Natural killer cell (primary cell): Measurements from ENCODE around the gene CRB2. TPM values are rescaled to one million over a fixed set of nuclear protein-coding genes. Genes with fewer than 3 reads are reported as not detected.

Experiments
- ATAC-seq, 3 donors: fragments of 150-1000 bp in 2 of 3; fragments of 200-7000 bp in 1 of 3; cut with Tn5 transposase; 1 replicate in 1 of 3; 2 replicates in 2 of 3; pipeline ENCODE4 v1.10.0; 2021; ENCODE audit warnings: mild to moderate bottlenecking in 2 of 3, moderate library complexity in 2 of 3
- DNase-seq, 2 donors: peaks; one replicate each; pipeline versions ENCODE4 v3.0.0 to v3.0.0-alpha.2; 2013 to 2021; ENCODE audit warnings: mixed read lengths in 1 of 2
- H3K27ac ChIP-seq: one replicate; pipeline ENCODE4 v1.5.1; 2013; ENCODE audit warnings: mild to moderate bottlenecking, low read length
- H3K27me3 ChIP-seq: one replicate; pipeline ENCODE4 v1.6.1; 2013; ENCODE audit warnings: low read length; ENCODE audit not compliant: control insufficient read depth, insufficient read depth
- H3K36me3 ChIP-seq: one replicate; pipeline ENCODE4 v1.6.1; 2013; ENCODE audit warnings: low read length; ENCODE audit not compliant: control insufficient read depth, insufficient read depth
- H3K4me1 ChIP-seq: one replicate; pipeline ENCODE4 v1.6.1; 2013; ENCODE audit warnings: low read length; ENCODE audit not compliant: control insufficient read depth, insufficient read depth
- H3K4me3 ChIP-seq: one replicate; pipeline ENCODE4 v1.5.1; 2013; ENCODE audit warnings: low read length
- H3K9me3 ChIP-seq: one replicate; pipeline ENCODE4 v1.6.1; 2013; ENCODE audit warnings: low read length; ENCODE audit not compliant: control insufficient read depth, insufficient read depth
- H3K27ac Mint-ChIP-seq, 2 donors: one replicate each; pipeline ENCODE4 v1.8.0; 2022; ENCODE audit warnings: mild to moderate bottlenecking in 2 of 2, mixed read lengths in 2 of 2, moderate library complexity in 1 of 2
- H3K27me3 Mint-ChIP-seq, 2 donors: one replicate each; pipeline ENCODE4 v1.8.0; 2022; ENCODE audit warnings: low read depth in 2 of 2, mixed read lengths in 2 of 2
- H3K36me3 Mint-ChIP-seq: one replicate; pipeline ENCODE4 v1.8.0; 2022; ENCODE audit warnings: mixed read lengths
- H3K4me1 Mint-ChIP-seq, 2 donors: one replicate each; pipeline ENCODE4 v1.8.0; 2022; ENCODE audit warnings: mixed read lengths in 2 of 2
- H3K4me3 Mint-ChIP-seq: one replicate; pipeline ENCODE4 v1.8.0; 2022; ENCODE audit warnings: mild to moderate bottlenecking, moderate library complexity, mixed read lengths
- H3K9me3 Mint-ChIP-seq, 2 donors: one replicate each; pipeline ENCODE4 v1.8.0; 2022; ENCODE audit warnings: mixed read lengths in 2 of 2
- CTCF ChIP-seq: fragments of 200-600 bp; IDR thresholded peaks from one replicate; pipeline ENCODE4 v1.8.0; 2022; ENCODE audit warnings: antibody characterized with exemption
- WGBS: methylation state at CpG from one replicate; pipeline ENCODE4 v1.1.7; 2013; ENCODE audit warnings: missing lambda C conversion rate; ENCODE audit not compliant: insufficient coverage; 5-methylcytosine and 5-hydroxymethylcytosine counted together
- intact Hi-C: fragments of 100-400 bp; cut with micrococcal nuclease; formaldehyde crosslinking; loops from one replicate; pipeline ENCODE4 v1.14.2; 2022
- total RNA-seq, 4 donors: library from RNA; stranded (reverse); fragments of 120-200 nt in 1 of 4; gene quantifications; one replicate each; pipeline versions ENCODE4 v1.2.3 to v1.2.4, GENCODE V29; 2013 to 2022

CRB2 gene
- total RNA-seq, 3 donors from 2014 or later (not counting 1 experiment from before 2014, with no cell fraction given): not detected

DNA sequence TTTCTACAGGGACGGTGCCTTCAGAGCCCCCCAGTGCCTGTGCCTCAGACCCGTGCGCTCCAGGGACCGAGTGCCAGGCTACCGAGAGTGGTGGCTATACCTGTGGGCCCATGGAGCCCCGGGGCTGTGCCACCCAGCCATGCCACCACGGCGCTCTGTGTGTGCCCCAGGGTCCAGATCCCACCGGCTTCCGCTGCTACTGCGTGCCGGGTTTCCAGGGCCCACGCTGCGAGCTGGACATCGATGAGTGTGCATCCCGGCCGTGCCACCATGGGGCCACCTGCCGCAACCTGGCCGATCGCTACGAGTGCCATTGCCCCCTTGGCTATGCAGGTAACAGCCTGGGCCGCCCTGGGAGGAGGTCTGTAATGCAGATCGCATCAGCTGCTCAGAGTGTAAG is 6.9 kb downstream of the CRB2 start:
- DNase-seq (no peak), ATAC-seq (no peak)
- no peak overlapping the region for H3K27ac ChIP-seq
- no peaks in the 10 kb centered on the region for H3K27me3 ChIP-seq
- no peak for TF ChIP-seq CTCF
- no peak overlapping the region for H3K4me3 ChIP-seq
- Mint-ChIP-seq H3K4me3 (no peak overlapping the region), H3K36me3 (no peaks in the 10 kb centered on the region), H3K4me1 (peaks cover 0 to 9% of the 10 kb centered on the region in 2 donors), H3K27me3 (peaks cover 0 to 4% of the 10 kb centered on the region in 2 donors), H3K9me3 (no peaks in the 10 kb centered on the region), H3K27ac (no peak overlapping the region)
- peaks cover 4% of the 10 kb centered on the region for H3K4me1 ChIP-seq
- H3K36me3 ChIP-seq: no peaks in the 10 kb centered on the region
- intact Hi-C loops: no loop called here
- WGBS: 94% methylated on average over 23 of the region's 23 CpGs
- no peaks in the 10 kb centered on the region for H3K9me3 ChIP-seq

GRCh38 chr9:123364241-123364824 is 8.3 kb downstream of the CRB2 start:
- no peak overlapping the region for H3K27ac ChIP-seq
- H3K27ac Mint-ChIP-seq: no peak overlapping the region
- H3K4me3 Mint-ChIP-seq: no peak overlapping the region
- no peak for DNase-seq
- no peaks in the 10 kb centered on the region for H3K36me3 ChIP-seq
- H3K4me3 ChIP-seq: no peak overlapping the region
- TF ChIP-seq CTCF: no peak
- peaks cover 0 to 6% of the 10 kb centered on the region in 2 donors for H3K27me3 Mint-ChIP-seq
- H3K36me3 Mint-ChIP-seq: no peaks in the 10 kb centered on the region
- intact Hi-C loops: no loop called here
- H3K4me1 Mint-ChIP-seq: peaks cover 0 to 4% of the 10 kb centered on the region in 2 donors
- H3K4me1 ChIP-seq: peaks cover 4% of the 10 kb centered on the region
- no peaks in the 10 kb centered on the region for H3K9me3 ChIP-seq
- no peak for ATAC-seq
- H3K27me3 ChIP-seq: no peaks in the 10 kb centered on the region
- 89% methylated on average over 11 of the region's 11 CpGs for WGBS
- no peaks in the 10 kb centered on the region for H3K9me3 Mint-ChIP-seq

- ATAC-seq (no peak), DNase-seq (no peak)
- Mint-ChIP-seq H3K9me3 (no peaks in the 10 kb centered on the region), H3K36me3 (no peaks in the 10 kb centered on the region), H3K27ac (no peak overlapping the region), H3K4me3 (no peak overlapping the region), H3K27me3 (peaks cover 0 to 10% of the 10 kb centered on the region in 2 donors), H3K4me1 (no peaks in the 10 kb centered on the region)
- Histone ChIP-seq H3K27ac (no peak overlapping the region), H3K36me3 (no peaks in the 10 kb centered on the region), H3K9me3 (no peaks in the 10 kb centered on the region), H3K4me1 (peaks cover under 1% of the 10 kb centered on the region), H3K4me3 (no peak overlapping the region), H3K27me3 (no peaks in the 10 kb centered on the region)
- intact Hi-C loops: no loop called here
- TF ChIP-seq CTCF: no peak
- 81% methylated on average over 12 of the region's 12 CpGs for WGBS
Observed at GRCh38 chr9:123365287-123365880, 9.4 kb downstream of the CRB2 start.
